ENCODE measurements around the gene GRK1. TPM values are rescaled to one million over a fixed set of nuclear protein-coding genes. Genes with fewer than 3 reads are reported as not detected.

GRK1 gene
- total RNA-seq, 1 experiment from 2014 or later, result not detected

GRCh38 chr13:113665597-113666328, 1.3 kb upstream of the GRK1 start:
- no peak overlapping the region for H2AFZ ChIP-seq
- POLR2A ChIA-PET (ENCODE audit: unreplicated experiment), result interaction anchor here (0.5 kb wide), 1 partner anchor 80 kb away, joined by 13 read pairs; no protein-coding TSS in a partner anchor
- no peak for DNase-seq

DNA sequence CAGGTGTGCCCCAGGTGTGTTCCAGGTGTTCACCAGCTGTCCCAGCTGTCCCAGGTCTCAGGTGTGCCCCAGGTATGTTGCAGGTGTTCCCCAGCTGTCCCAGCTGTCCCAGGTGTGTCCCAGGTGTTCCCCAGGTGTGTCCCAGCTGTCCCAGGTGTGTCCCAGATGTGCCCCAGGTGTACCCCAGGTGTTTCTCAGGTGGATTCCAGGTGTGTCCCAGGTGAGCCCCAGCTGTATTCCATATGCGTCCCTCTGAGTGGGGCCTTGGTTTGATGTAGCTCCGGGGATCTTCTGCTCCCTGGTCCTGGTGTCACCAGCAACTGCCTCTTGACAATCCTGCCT, 719 bp upstream of the GRK1 start:
- no peak overlapping the region for H3K4me3 ChIP-seq
- no peaks in the 10 kb centered on the region for H3K9me2 ChIP-seq (ENCODE audit: insufficient read depth)

More at GRCh38 chr13:113665597-113666328, 1.3 kb upstream of the GRK1 start:
- H3K4me3 ChIP-seq, result no peak overlapping the region
- H3K36me3 ChIP-seq (ENCODE audit: low read depth), result no peaks in the 10 kb centered on the region
- H3K9me3 ChIP-seq (ENCODE audit: insufficient read depth, low read depth), result peaks cover 7% of the 10 kb centered on the region; the same call in 1 of the 2 replicates
- H3K27me3 ChIP-seq (ENCODE audit: insufficient read depth, low read depth), result peaks cover 83% of the 10 kb centered on the region
- no peaks in the 10 kb centered on the region for H3K4me1 ChIP-seq (replicated peaks; ENCODE audit: insufficient read depth)
- no peaks in the 10 kb centered on the region for H3K9me2 ChIP-seq (ENCODE audit: insufficient read depth)
- H3K4me2 ChIP-seq, result no peak overlapping the region
- no TSS peak for BruUV-seq (replicated peaks)
- CTCF ChIA-PET, result no interaction called here
- TF ChIP-seq, protein P1, sequence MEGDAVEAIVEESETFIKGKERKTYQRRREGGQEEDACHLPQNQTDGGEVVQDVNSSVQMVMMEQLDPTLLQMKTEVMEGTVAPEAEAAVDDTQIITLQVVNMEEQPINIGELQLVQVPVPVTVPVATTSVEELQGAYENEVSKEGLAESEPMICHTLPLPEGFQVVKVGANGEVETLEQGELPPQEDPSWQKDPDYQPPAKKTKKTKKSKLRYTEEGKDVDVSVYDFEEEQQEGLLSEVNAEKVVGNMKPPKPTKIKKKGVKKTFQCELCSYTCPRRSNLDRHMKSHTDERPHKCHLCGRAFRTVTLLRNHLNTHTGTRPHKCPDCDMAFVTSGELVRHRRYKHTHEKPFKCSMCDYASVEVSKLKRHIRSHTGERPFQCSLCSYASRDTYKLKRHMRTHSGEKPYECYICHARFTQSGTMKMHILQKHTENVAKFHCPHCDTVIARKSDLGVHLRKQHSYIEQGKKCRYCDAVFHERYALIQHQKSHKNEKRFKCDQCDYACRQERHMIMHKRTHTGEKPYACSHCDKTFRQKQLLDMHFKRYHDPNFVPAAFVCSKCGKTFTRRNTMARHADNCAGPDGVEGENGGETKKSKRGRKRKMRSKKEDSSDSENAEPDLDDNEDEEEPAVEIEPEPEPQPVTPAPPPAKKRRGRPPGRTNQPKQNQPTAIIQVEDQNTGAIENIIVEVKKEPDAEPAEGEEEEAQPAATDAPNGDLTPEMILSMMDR (conservative IDR thresholded peaks at IDR 0.05), result no peak
- no peak for TF ChIP-seq EZH2 (IDR thresholded peaks at IDR 0.05; ENCODE audit: low read depth)
- H3K27ac ChIP-seq, result no peak overlapping the region
- intact Hi-C loops (cut with micrococcal nuclease; ENCODE audit: unreplicated experiment), result no loop called here
- H4K20me1 ChIP-seq (ENCODE audit: insufficient read depth), result no peaks in the 10 kb centered on the region
- no peaks in the 10 kb centered on the region for H3K79me2 ChIP-seq (ENCODE audit: low read depth)
- H3F3A ChIP-seq (ENCODE audit: insufficient read depth, low read depth), result no peaks in the 10 kb centered on the region

DNA sequence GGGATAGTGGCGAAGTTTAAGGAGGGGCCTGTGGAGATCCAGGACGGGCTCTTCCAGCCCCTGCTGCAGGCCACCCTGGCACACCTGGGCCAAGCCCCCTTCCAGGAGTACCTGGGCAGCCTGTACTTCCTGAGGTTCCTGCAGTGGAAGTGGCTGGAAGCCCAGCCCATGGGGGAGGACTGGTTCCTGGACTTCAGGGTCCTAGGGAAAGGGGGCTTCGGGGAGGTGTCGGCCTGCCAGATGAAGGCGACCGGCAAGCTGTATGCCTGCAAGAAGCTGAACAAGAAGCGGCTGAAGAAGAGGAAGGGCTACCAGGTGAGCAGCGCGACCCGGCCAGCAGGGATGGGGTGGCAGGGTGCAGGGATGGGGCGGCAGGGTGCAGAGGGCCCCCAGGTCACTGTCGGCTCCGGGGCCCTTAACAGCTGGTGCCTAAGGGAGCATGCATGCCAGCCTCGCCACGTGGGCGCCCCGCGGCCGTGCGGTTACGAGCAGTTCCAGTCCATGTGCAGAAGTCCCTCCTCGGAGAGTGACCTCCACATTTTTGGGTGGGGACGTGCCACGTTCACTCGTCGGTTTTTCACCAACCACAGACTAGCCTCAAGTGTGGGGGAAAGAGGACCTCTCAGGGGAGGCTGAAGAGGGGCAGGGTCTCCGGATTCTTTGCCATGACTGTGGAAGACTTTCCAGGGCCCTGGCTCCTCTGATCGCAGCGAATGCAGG, 912 bp downstream of the GRK1 start:
- H3F3A ChIP-seq (ENCODE audit: insufficient read depth, low read depth), result no peaks in the 10 kb centered on the region
- no peaks in the 10 kb centered on the region for H3K9me3 ChIP-seq (ENCODE audit: insufficient read depth, low read depth)
- peaks cover 64% of the 10 kb centered on the region for H3K27me3 ChIP-seq (ENCODE audit: insufficient read depth, low read depth)
- H3K27ac ChIP-seq, result no peak overlapping the region
- H3K79me2 ChIP-seq (ENCODE audit: low read depth), result no peaks in the 10 kb centered on the region
- H3K4me2 ChIP-seq, result no peak overlapping the region
- POLR2A ChIA-PET (ENCODE audit: unreplicated experiment), result no interaction called here
- H3K9me2 ChIP-seq (ENCODE audit: insufficient read depth), result no peaks in the 10 kb centered on the region
- H3K4me1 ChIP-seq (replicated peaks; ENCODE audit: insufficient read depth), result no peaks in the 10 kb centered on the region
- no peak overlapping the region for H2AFZ ChIP-seq
- H3K36me3 ChIP-seq (ENCODE audit: low read depth), result no peaks in the 10 kb centered on the region
- H3K4me3 ChIP-seq, result no peak overlapping the region
- H4K20me1 ChIP-seq (ENCODE audit: insufficient read depth), result no peaks in the 10 kb centered on the region
- DNase-seq, result no peak
- CTCF ChIA-PET, result no interaction called here
- no TSS peak for BruUV-seq (replicated peaks)
- intact Hi-C loops (cut with micrococcal nuclease; ENCODE audit: unreplicated experiment), result no loop called here
- TF ChIP-seq EZH2 (IDR thresholded peaks at IDR 0.05; ENCODE audit: low read depth), result no peak
- TF ChIP-seq, protein P1 (conservative IDR thresholded peaks at IDR 0.05), result no peak

More for the DNA sequence above, 719 bp upstream of the GRK1 start:
- no peak for DNase-seq
- no peaks in the 10 kb centered on the region for H3K79me2 ChIP-seq (ENCODE audit: low read depth)
- no peak overlapping the region for H3K4me2 ChIP-seq
- no peaks in the 10 kb centered on the region for H3K4me1 ChIP-seq (replicated peaks; ENCODE audit: insufficient read depth)
- ChIA-PET CTCF (no interaction called here), POLR2A (ENCODE audit: unreplicated experiment) (interaction anchor here (0.5 kb wide), 1 partner anchor 81 kb away, joined by 13 read pairs; no protein-coding TSS in a partner anchor)
- H3F3A ChIP-seq (ENCODE audit: insufficient read depth, low read depth), result no peaks in the 10 kb centered on the region
- 0 out of 2 replicates have a peak, but pooled peaks cover 7% of the 10 kb centered on the region for H3K9me3 ChIP-seq (ENCODE audit: insufficient read depth, low read depth)
- H2AFZ ChIP-seq, result no peak overlapping the region
- BruUV-seq (replicated peaks), result no TSS peak
- TF ChIP-seq, protein P1 (conservative IDR thresholded peaks at IDR 0.05), result no peak
- TF ChIP-seq EZH2 (IDR thresholded peaks at IDR 0.05; ENCODE audit: low read depth), result no peak
- H3K36me3 ChIP-seq (ENCODE audit: low read depth), result no peaks in the 10 kb centered on the region
- no peak overlapping the region for H3K27ac ChIP-seq
- H4K20me1 ChIP-seq (ENCODE audit: insufficient read depth), result no peaks in the 10 kb centered on the region
- peaks cover 78% of the 10 kb centered on the region for H3K27me3 ChIP-seq (ENCODE audit: insufficient read depth, low read depth)
- intact Hi-C loops (cut with micrococcal nuclease; ENCODE audit: unreplicated experiment), result no loop called here
